Stimulated activated CD4-positive, alpha-beta T cell treated with anti-CD3 and anti-CD28 coated beads, TNF-alpha, amount 100 ng/mL, for 1 hour (primary cell): ENCODE results near the gene GOSR2.

Experiments
- DNase-seq, 3 donors: peaks; one replicate each; pipeline ENCODE4 v3.0.0-alpha.2; 2020; ENCODE audit warnings: low read depth in 3 of 3, low spot score in 1 of 3

Gene GOSR2

DNA sequence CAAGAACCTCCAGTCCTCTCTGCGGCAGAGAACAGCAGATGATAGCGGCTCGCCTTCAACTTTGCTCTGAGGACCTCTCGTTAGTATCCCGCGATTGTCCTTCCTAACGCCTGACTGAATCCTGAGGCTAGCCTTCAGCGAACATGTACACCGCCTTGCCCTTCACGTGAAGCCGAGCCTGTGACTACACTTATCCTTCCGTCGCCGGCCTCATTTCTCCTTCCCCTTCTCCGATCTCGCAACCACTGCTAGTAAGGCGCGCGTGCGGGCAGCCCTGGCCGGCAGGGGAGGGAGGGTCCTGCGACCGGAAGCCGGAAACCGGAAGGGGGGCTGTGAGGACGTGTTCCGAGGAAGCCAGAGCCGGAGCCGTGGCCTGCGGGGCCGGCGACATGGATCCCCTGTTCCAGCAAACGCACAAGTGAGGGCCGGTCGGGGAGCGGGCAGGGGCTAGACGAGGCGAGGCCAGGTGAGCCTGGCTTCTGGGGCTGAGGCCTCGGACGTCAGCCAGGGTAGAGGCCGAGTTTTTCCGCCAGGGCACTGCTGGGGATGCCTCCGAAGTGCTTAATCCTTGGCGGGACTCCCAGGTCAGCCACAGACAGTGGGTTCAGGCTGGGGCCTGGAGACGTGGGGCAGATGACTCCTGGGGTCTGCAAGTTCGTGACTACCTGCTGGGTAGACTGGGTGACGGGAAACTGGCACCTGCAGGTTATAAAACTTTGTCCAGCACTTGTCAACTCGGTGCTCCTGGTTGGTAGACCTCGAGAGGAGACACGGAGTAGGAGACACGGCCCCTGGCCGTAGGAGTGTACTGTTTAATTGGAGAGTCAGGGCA lies at the start of gene GOSR2:
Gene GOSR2, plus strand, starts transcription at position 357 of the 832 bp plus-strand sequence. Its CDS starts 33 bp downstream, at position 390.
- peak; percentile 71 to 88 (median 78) for DNase-seq

- DNase-seq: no peak
These were observed 48.9 kb upstream of the GOSR2 start for GRCh38 chr17:46873941-46874645.

DNA sequence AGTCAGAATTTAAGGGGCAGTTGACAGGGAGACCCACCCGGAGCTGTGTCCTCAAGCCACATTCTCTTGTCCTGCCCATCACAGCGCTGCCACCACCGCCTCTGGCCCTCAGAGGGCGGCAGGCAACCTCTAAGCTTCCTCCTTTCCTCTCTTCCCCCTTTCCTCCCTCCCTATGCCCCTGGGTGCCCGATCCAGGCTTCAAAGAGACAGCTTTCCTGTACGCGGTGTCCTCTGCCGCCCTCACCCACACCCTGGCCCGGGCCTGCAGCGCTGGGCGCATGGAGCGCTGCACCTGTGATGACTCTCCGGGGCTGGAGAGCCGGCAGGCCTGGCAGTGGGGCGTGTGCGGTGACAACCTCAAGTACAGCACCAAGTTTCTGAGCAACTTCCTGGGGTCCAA lies 48.1 kb upstream of the GOSR2 start:
- no peak for DNase-seq

- no peak for DNase-seq
These were observed 47.1 kb upstream of the GOSR2 start for GRCh38 chr17:46875849-46876352.

DNA sequence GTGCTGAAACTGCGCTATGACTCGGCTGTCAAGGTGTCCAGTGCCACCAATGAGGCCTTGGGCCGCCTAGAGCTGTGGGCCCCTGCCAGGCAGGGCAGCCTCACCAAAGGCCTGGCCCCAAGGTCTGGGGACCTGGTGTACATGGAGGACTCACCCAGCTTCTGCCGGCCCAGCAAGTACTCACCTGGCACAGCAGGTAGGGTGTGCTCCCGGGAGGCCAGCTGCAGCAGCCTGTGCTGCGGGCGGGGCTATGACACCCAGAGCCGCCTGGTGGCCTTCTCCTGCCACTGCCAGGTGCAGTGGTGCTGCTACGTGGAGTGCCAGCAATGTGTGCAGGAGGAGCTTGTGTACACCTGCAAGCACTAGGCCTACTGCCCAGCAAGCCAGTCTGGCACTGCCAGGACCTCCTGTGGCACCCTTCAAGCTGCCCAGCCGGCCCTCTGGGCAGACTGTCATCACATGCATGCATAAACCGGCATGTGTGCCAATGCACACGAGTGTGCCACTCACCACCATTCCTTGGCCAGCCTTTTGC lies 46.5 kb upstream of the GOSR2 start:
- DNase-seq: no peak

- no peak for DNase-seq
These were observed 46.0 kb upstream of the GOSR2 start for GRCh38 chr17:46876926-46877325.

DNA sequence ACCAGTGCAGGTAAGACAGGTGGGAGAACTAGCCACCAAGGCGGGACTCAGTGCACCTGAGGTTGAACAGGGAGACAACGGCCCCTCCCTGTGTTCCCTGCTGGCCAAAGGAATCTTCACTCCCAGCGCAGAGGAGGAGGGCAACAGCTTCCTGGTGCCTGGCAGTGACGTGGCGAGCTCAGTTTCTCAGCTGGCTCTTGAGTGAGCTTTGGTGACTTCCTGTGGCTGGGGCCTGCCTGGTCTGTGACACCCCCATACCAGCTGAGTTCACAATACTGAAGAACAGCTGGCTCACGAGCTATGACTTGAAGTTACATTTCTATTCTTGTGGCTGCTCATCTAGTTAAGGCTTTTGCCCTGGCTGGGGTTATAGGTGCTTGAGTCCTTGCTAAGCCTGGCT lies 45.5 kb upstream of the GOSR2 start:
- DNase-seq: no peak

DNA sequence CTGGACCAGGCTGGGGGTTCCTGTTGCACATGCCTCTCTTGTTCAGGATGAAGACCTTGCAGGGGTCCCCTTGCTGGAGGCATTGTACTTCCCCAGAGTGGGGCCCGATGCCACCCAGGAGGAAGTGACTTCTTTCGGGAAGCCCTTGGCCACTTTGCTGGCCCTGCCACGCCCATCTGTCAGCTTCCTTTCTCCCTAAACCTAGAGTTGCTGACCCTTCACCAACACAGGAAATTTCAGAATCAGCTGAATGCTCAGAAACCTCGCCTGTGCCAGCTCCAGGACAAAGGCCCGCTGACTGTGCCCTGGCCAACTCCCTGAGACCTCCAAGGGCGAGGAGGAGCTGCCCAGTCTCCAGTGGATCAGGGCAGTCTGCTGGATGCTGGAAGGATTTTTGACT lies 44.9 kb upstream of the GOSR2 start:
- DNase-seq: no peak

DNA sequence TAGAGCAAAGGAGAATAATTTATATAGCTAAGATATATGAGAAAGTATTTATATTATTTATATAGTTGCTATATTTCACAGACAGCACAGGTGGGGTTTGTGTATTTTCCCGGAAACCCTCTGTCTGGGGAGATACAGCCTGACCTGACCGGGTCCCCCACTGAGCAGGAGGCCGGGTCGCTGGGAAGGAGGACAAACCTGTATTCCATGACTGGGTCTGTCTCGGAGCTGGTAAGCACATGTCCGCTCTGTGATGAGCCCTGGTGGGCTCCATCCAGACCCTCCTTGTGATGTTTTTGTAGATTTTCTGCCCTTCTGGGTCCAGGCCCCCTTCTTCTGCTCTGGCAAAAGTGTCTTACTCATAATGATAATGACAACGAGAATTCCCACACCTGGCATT lies 43.9 kb upstream of the GOSR2 start:
- DNase-seq: no peak

GRCh38 chr17:46881015-46881414 lies 41.9 kb upstream of the GOSR2 start:
- DNase-seq: no peak

GRCh38 chr17:46882666-46883065 lies 40.3 kb upstream of the GOSR2 start:
- no peak for DNase-seq

DNA sequence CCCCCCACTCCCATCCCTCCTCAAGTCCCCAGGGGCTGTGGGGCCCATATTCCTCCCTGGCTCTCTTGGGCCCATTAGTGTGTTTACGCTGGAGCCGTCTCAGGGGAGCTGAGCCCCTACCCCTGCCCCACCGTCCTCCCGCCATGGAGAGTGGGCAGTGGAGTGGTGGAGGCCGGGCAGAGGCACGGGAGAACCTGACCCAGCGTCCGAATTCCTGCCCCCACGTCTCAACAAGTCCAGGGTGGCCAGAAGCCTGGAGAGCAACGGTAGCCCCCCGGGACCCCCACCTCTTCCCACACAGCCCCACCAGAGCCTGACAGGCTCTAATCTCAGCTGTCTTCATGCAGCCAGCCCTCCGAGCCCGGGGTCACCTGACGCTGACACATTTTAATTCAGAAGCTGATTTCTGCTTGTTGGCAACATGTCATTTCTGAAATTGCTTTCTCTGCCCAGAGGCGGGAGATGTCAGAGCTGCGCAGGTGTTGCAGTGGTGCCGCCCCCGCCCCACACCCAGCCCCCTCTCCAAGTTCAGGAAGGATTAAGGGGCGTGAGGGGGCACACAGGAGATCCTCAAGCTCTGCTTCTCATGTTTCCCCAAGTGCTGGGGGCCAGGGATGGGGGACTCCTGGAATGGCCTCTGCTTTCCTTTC lies 39.0 kb upstream of the GOSR2 start:
- DNase-seq: no peak

DNA sequence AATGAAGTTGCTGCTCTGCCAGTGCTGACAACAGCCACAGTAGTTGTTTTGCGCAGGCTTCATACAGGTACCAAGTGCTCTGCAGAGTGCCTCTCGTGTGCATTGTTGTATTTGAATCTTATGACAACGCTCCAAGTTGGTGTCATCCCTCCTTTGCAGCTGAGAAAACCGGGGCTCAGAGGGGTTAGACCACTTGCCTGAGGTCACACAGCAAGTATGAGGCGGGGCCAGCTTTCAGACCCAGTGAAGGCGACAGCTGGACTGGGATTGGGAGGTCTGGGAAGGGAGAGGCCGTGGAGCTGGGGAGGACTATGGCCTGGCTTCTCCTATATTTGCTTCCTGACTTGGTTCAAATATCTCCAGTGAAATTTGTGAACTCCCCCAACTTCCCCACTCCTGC lies 38.4 kb upstream of the GOSR2 start:
- DNase-seq: no peak

DNA sequence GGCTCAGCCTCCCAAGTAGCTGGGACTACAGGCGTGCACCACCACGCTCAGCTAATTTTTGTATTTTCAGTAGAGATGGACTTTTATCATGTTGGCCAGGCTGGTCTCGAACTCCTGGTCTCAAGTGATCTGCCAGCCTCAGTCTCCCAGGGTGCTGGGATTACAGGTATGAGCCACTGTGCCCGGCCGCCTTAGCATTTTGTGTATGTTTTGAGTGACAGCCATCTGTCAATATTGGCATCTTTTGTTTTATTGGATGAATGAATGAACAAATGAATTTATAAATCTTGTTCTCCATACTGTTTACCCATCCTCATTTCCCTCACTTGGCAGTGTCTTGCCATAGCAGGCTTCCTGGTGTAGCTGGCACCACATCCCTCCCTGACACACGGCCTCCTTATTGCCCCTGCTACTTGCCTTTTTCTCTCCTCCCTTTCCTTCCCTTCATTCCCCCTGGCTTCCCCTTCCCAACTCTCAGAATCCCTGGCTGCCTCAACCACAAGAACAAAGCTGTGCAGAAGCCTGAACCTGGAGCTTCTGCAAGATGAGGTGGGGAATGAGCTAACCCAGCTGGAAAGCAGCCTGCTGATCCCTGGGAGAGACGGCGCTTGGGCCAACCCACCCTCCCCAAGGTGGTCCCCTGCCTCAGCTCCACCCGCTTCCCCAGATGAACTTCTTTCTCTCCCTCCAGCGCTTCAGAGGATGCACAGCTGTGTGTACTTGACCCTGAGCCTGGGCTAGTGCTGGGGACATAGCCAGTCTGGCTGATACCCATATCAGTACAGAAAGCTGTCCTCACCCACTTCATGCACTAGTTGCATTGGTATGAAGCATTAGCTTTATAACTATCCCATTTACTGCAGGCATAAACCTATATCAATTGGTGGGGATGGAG lies 37.3 kb upstream of the GOSR2 start:
- no peak for DNase-seq

DNA sequence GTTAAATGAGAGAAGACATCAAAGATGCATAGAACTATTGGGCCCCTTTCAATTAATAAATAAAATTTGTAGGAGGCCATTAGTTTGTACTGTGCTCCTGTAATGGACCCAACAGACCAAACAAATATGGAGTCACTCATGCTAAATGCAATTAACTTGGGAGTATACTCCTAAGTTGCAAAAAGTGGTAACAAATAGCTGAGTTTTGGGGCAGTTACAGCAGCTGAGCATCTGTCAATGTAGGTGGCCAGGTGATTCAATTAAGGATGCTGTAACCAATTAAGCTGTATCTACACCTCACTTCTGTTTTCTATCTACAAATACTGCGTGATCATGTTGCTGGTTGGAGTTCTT lies 36.7 kb upstream of the GOSR2 start:
- no peak for DNase-seq

GRCh38 chr17:46887717-46888116 lies 35.2 kb upstream of the GOSR2 start:
- no peak for DNase-seq

GRCh38 chr17:46888727-46889126 lies 34.2 kb upstream of the GOSR2 start:
- DNase-seq: no peak

DNA sequence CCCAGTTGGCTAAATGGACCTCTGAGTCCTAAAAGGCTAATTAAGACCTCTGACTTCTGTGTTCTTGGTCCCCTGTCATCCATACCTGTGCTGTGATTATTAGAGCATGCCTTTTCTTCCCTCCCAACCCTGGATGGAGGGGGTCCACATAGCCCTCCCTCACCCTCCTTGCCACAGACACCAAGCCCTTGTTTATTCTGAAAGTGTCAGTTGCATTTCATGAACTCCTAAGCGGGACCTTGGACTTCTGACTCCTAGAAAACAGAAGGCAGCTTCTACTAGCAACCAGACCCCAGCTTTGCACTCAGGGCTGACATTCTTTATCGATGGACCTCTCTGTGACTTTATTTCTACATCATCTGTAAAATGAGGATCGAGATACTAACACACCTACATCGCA lies 33.4 kb upstream of the GOSR2 start:
- no peak for DNase-seq

- DNase-seq: no peak
These were observed 32.9 kb upstream of the GOSR2 start for GRCh38 chr17:46889992-46890564.

- DNase-seq: no peak
These were observed 32.3 kb upstream of the GOSR2 start for GRCh38 chr17:46890638-46891037.
